Measurements from ENCODE around the gene GALNT12. TPM values are rescaled to one million over a fixed set of nuclear protein-coding genes. Genes with fewer than 3 reads are reported as not detected.

The GALNT12 gene
- total RNA-seq, 1 experiment from 2014 or later: 31.2 TPM

- TF ChIP-seq CTCF (IDR thresholded peaks at IDR 0.05 in 2 of 3, conservative IDR thresholded peaks at IDR 0.05 in 1 of 3; ENCODE audit: borderline replicate concordance in 1 of 3, insufficient read depth in 1 of 3, low read depth in 2 of 3, low read length in 2 of 3): no peak
- TF ChIP-seq YY1 (IDR thresholded peaks at IDR 0.05; ENCODE audit: extremely low read depth, insufficient replicate concordance, low read depth, low read length): no peak
- TF ChIP-seq, protein P1, sequence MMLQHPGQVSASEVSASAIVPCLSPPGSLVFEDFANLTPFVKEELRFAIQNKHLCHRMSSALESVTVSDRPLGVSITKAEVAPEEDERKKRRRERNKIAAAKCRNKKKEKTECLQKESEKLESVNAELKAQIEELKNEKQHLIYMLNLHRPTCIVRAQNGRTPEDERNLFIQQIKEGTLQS (IDR thresholded peaks at IDR 0.05): no peak
These were observed 44.9 kb downstream of the GALNT12 start (continued) for GRCh38 chr9:98852460-98852734.

GRCh38 chr9:98852961-98853360 is 45.5 kb downstream of the GALNT12 start:
- Histone ChIP-seq H3K9me3 (ENCODE audit: control insufficient read depth in 1 of 2, insufficient read depth in 1 of 2, low read depth in 1 of 2, low read length in 2 of 2) (no peaks in the 10 kb centered on the region), H3K4me2 (ENCODE audit: low read length) (no peak overlapping the region), H3K9me2 (ENCODE audit: insufficient read depth) (no peaks in the 10 kb centered on the region), H3K27ac (ENCODE audit: low read depth, low read length) (no peak overlapping the region), H3K9ac (ENCODE audit: low read length) (no peak overlapping the region), H3K36me3 (ENCODE audit: control insufficient read depth in 1 of 2, insufficient read depth in 2 of 2, low read length in 2 of 2) (no peaks in the 10 kb centered on the region), H4K20me1 (ENCODE audit: insufficient read depth) (no peaks in the 10 kb centered on the region), H3K4me3 (replicated peaks in 1 of 2; ENCODE audit: low read depth in 1 of 2, low read length in 2 of 2) (no peak overlapping the region), H3K4me1 (ENCODE audit: control insufficient read depth in 1 of 2, insufficient read depth in 2 of 2, low read length in 2 of 2) (peaks cover 8 to 37% of the 10 kb centered on the region in 2 experiments; a peak in 3 of 4 replicates), H3K79me2 (ENCODE audit: insufficient read depth, low read length) (no peaks in the 10 kb centered on the region), H3K27me3 (ENCODE audit: insufficient read depth, low read length) (no peaks in the 10 kb centered on the region), H2AFZ (ENCODE audit: low read depth, low read length, poor library complexity, severe bottlenecking) (no peak overlapping the region)
- BruUV-seq (replicated peaks): no TSS peak
- ATAC-seq (no peak), DNase-seq (ENCODE audit: low read depth, low spot score) (no peak)
- CTCF ChIA-PET: no interaction called here
- intact Hi-C loops (cut with micrococcal nuclease): no loop called here
- TF ChIP-seq ZFX (IDR thresholded peaks at IDR 0.05) (no peak), SIN3A (IDR thresholded peaks at IDR 0.05; ENCODE audit: low read depth) (no peak), CEBPB (IDR thresholded peaks at IDR 0.05; ENCODE audit: low read depth) (no peak), SRF (IDR thresholded peaks at IDR 0.05; ENCODE audit: low read depth) (no peak), YY1 (IDR thresholded peaks at IDR 0.05; ENCODE audit: extremely low read depth, insufficient replicate concordance, low read depth, low read length) (no peak), RAD21 (IDR thresholded peaks at IDR 0.05; ENCODE audit: low read depth) (no peak), MAX (IDR thresholded peaks at IDR 0.05) (no peak)
- RAD21 ChIA-PET (ENCODE audit: low non-redundant PET in 1 of 2, low total read pairs in 2 of 2, uncharacterized antibody in 2 of 2, unreplicated experiment in 2 of 2): no interaction called here
- POLR2A ChIA-PET: no interaction called here
